HepG2 (cell line): ENCODE data around the gene JSRP1. TPM values are rescaled to one million over a fixed set of nuclear protein-coding genes. Genes with fewer than 3 reads are reported as not detected.

Experiments used
- ATAC-seq: fragments of 200-7000 bp; cut with Tn5 transposase; 3 replicates; pipeline ENCODE4 v1.9.1; 2020; ENCODE audit warnings: mild to moderate bottlenecking, moderate library complexity
- BruUV-seq: library from RNA; stranded (reverse); fragments of 400-500 nt; replicated peaks from 2 replicates; lab custom pipeline; 2021; lab: Mats Ljungman, UMichigan
- CTCF ChIA-PET: fragments of 300-600 bp; formaldehyde crosslinking; extraction: SDS; loops from one replicate; lab custom pipeline; 2021; ENCODE audit warnings: low total read pairs, inconsistent platforms, low intra/inter-chr PET ratio; lab: Yijun Ruan, JAX
- POLR2A ChIA-PET: fragments of 350-600 bp; sonication (Branson Sonifier 250); formaldehyde crosslinking; loops from one replicate; lab custom pipeline; 2020; ENCODE audit warnings: antibody characterized with exemption, inconsistent platforms; lab: Yijun Ruan, JAX
- DNase-seq: peaks from one replicate; pipeline ENCODE4 v3.0.0-alpha.2; 2015; ENCODE audit warnings: low spot score
- FAIRE-seq: peaks from 3 replicates; lab custom pipeline; 2011; peaks lifted over from hg19 to GRCh38; lab: Jason Lieb, UNC
- H2AFZ ChIP-seq: one replicate; pipeline ENCODE4 v1.6.1; 2011; ENCODE audit warnings: low read length, inconsistent platforms
- H3K27ac ChIP-seq: fragments of 300-600 bp; 3 replicates; pipeline ENCODE4 v1.8.0; 2011; ENCODE audit warnings: mixed run types, mild to moderate bottlenecking, mixed read lengths, low read length, inconsistent platforms; ENCODE audit not compliant: insufficient read depth; ENCODE audit errors: extremely low read length
- H3K27me3 ChIP-seq, 2 experiments: fragments of 200-600 bp in 1 of 2; 2 replicates in 1 of 2; 3 replicates in 1 of 2; pipeline versions ENCODE4 v1.6.0 to v1.8.0; 2011; ENCODE audit warnings: low read length in 2 of 2, mild to moderate bottlenecking in 2 of 2, moderate library complexity in 2 of 2, inconsistent platforms in 1 of 2; ENCODE audit not compliant: insufficient read depth in 2 of 2, control insufficient read depth in 1 of 2
- H3K36me3 ChIP-seq, 2 experiments: fragments of 200-600 bp in 1 of 2; replicated peaks in 1 of 2; 2 replicates in 1 of 2; 3 replicates in 1 of 2; pipeline versions ENCODE4 v1.5.1 to v1.8.0; 2011; ENCODE audit warnings: low read length in 2 of 2, inconsistent platforms in 1 of 2; ENCODE audit not compliant: insufficient read depth in 2 of 2, control insufficient read depth in 1 of 2
- H3K4me1 ChIP-seq: 2 replicates; pipeline ENCODE4 v1.5.1; 2012; ENCODE audit warnings: low read length, inconsistent platforms; ENCODE audit not compliant: insufficient read depth
- H3K4me2 ChIP-seq: 2 replicates; pipeline ENCODE4 v1.6.0; 2011; ENCODE audit warnings: low read depth, low read length, inconsistent platforms
- H3K4me3 ChIP-seq, 3 experiments: fragments of 200-600 bp in 1 of 3; sonication (generic), shearing (Covaris generic) in 1 of 3; replicated peaks in 1 of 3; 2 replicates each; pipeline ENCODE4 v1.5.1; 2011 to 2016; ENCODE audit warnings: low read length in 3 of 3, inconsistent platforms in 2 of 3, low read depth in 2 of 3, mild to moderate bottlenecking in 2 of 3, control low read depth in 1 of 3, mixed read lengths in 1 of 3; ENCODE audit not compliant: insufficient read depth in 1 of 3
- H3K79me2 ChIP-seq: one replicate; pipeline ENCODE4 v1.6.1; 2011; ENCODE audit warnings: low read length, inconsistent platforms; ENCODE audit not compliant: insufficient read depth
- H3K9ac ChIP-seq: 2 replicates; pipeline ENCODE4 v1.6.0; 2011; ENCODE audit warnings: mild to moderate bottlenecking, low read depth, low read length, inconsistent platforms; ENCODE audit not compliant: insufficient read depth
- H3K9me3 ChIP-seq: 2 replicates; pipeline ENCODE4 v1.5.1; 2012; ENCODE audit warnings: mild to moderate bottlenecking, low read length
- H4K20me1 ChIP-seq: 2 replicates; pipeline ENCODE4 v1.6.0; 2011; ENCODE audit warnings: inconsistent platforms, mild to moderate bottlenecking, low read length, moderate library complexity; ENCODE audit not compliant: insufficient read depth
- BORCS8-MEF2B ChIP-seq: sonication (generic); formaldehyde crosslinking; IDR thresholded peaks from 2 replicates; pipeline ENCODE4 v1.8.0; 2022; ENCODE audit warnings: mild to moderate bottlenecking, missing genetic modification reagents
- DNMT3B ChIP-seq: conservative IDR thresholded peaks from 2 replicates; pipeline ENCODE4 v1.6.1; 2016; ENCODE audit warnings: missing biosample characterization, control low read depth
- HDAC1 ChIP-seq: sonication (generic); formaldehyde crosslinking; IDR thresholded peaks from 2 replicates; pipeline ENCODE4 v1.5.1; 2020; ENCODE audit warnings: mild to moderate bottlenecking, missing genetic modification reagents
- KLF12 ChIP-seq: sonication (generic); formaldehyde crosslinking; IDR thresholded peaks from 2 replicates; pipeline ENCODE4 v1.4.0; 2020; ENCODE audit warnings: missing genetic modification reagents, borderline replicate concordance
- PITX1 ChIP-seq: sonication (generic); formaldehyde crosslinking; IDR thresholded peaks from 2 replicates; pipeline ENCODE4 v1.5.1; 2020; ENCODE audit warnings: mild to moderate bottlenecking, missing genetic modification reagents
- RNF2 ChIP-seq: fragments of 450-650 bp; conservative IDR thresholded peaks from 2 replicates; pipeline ENCODE4 v1.6.1; 2016; ENCODE audit warnings: low read depth
- XBP1 ChIP-seq: sonication (generic); formaldehyde crosslinking; IDR thresholded peaks from 2 replicates; pipeline ENCODE4 v1.5.0; 2020; ENCODE audit warnings: missing genetic modification reagents
- ZBTB20 ChIP-seq: sonication (generic); formaldehyde crosslinking; IDR thresholded peaks from 2 replicates; pipeline ENCODE4 v1.8.1; 2023; ENCODE audit warnings: missing genetic modification reagents, low read depth, mild to moderate bottlenecking, borderline replicate concordance
- ZFP90 ChIP-seq: sonication (generic); formaldehyde crosslinking; IDR thresholded peaks from 2 replicates; pipeline ENCODE4 v1.8.0; 2022; ENCODE audit warnings: missing genetic modification reagents, mild to moderate bottlenecking, inconsistent platforms, borderline replicate concordance
- ZNF629 ChIP-seq: sonication (generic); formaldehyde crosslinking; conservative IDR thresholded peaks from 2 replicates; pipeline ENCODE4 v1.5.0; 2020; ENCODE audit warnings: missing genetic modification reagents
- ZSCAN12 ChIP-seq: sonication (generic); formaldehyde crosslinking; IDR thresholded peaks from 2 replicates; pipeline ENCODE4 v1.9.0; 2021; ENCODE audit warnings: mild to moderate bottlenecking, missing genetic modification reagents
- WGBS: methylation state at CpG from one replicate; pipeline ENCODE4 v1.1.6; 2017; ENCODE audit warnings: low lambda C conversion rate; 5-methylcytosine and 5-hydroxymethylcytosine counted together
- in situ Hi-C: cut with HindIII; loops from 2 replicates; pipeline ENCODE4 v1.10.0; 2017; ENCODE audit warnings: low pct_unique_long_range_greater_than_20kb; ENCODE audit not compliant: extremely low pct_ligation_motif_present
- intact Hi-C: fragments of 100-400 bp; cut with micrococcal nuclease; formaldehyde crosslinking; loops from one replicate; pipeline ENCODE4 v1.10.0; 2022; ENCODE audit not compliant: unreplicated experiment
- polyA plus RNA-seq, 8 experiments: library from polyadenylated mRNA; depleted of rRNA in 3 of 8; stranded (reverse) in 7 of 8; unstranded in 1 of 8; fragments of >200 nt; fragmentation: Illumina TruSeq in 4 of 8; extraction: Trizol in 4 of 8; gene quantifications; 2 replicates each; pipeline versions ENCODE4 v1.2.1 to v1.2.3, GENCODE V29; 2011 to 2016; ENCODE audit warnings: low read depth in 4 of 8, missing spikeins in 1 of 8, mixed read lengths in 1 of 8; ENCODE audit not compliant: insufficient read depth in 1 of 8
- total RNA-seq, 5 experiments: library from RNA; depleted of rRNA; stranded (reverse); fragments of >200 nt; fragmentation: Illumina TruSeq; extraction: Trizol; gene quantifications; 2 replicates each; pipeline ENCODE4 v1.2.3, GENCODE V29; 2016; ENCODE audit warnings: low read depth in 1 of 5
- TF ChIP-seq, protein P1 (sequence below): sonication (generic); formaldehyde crosslinking; IDR thresholded peaks from 2 replicates; pipeline ENCODE4 v1.5.0; 2020; ENCODE audit warnings: mild to moderate bottlenecking, missing genetic modification reagents, borderline replicate concordance
- TF ChIP-seq, protein P2 (sequence below): sonication (generic); formaldehyde crosslinking; IDR thresholded peaks from 2 replicates; pipeline ENCODE4 v1.8.1; 2023; ENCODE audit warnings: mild to moderate bottlenecking, inconsistent platforms, moderate library complexity, missing genetic modification reagents, borderline replicate concordance
- TF ChIP-seq, protein P3 (sequence below): sonication (generic); formaldehyde crosslinking; conservative IDR thresholded peaks from 2 replicates; pipeline ENCODE4 v1.8.0; 2022; ENCODE audit warnings: missing genetic modification reagents
- TF ChIP-seq, protein P4 (sequence below): sonication (generic); formaldehyde crosslinking; IDR thresholded peaks from 2 replicates; pipeline ENCODE4; 2020; ENCODE audit warnings: missing genetic modification reagents, mild to moderate bottlenecking, borderline replicate concordance

JSRP1 gene
- total and polyA plus RNA-seq, 2 of the 13 experiments (the other 11 are each of a cell fraction or from before 2014, with no cell fraction given) = 0.16 to 0.38 TPM

DNA sequence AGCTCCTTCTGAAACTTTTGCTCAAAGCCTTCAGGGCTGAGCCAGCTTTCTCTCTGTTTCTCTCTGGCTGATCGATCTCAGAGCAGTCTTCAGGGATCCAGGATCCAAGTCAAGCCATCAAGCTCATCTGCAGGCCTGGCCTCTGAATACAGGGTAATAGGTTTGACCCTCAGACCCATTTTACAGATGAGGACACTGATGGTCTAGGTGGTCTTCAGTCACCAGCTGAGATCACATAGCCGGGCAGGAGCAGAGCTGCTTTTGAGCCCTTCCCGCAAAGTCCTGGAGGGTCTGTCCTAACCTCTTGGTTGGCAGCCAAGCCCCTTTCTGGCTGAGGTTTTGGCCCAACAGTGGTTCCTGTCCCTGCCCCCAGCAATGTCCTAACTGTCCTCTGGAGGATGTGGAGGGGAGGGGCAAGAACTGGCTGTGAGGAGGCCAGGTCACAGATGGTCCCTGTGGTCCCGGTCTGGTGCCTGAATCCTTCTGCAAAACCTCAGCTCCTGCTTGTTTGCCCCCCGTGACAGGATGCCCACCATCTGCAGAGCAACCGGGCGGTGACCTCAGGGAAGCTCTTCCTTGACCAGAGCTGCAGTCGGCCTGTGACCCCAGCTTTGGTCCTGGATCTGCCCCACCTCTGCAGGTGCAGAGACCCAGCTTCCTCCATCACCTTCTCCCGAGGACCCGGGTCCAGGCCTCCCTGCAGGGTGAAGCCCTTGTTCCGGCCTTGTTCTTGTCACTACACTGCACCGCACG is 31.5 kb upstream of the JSRP1 start:
- H3K9me3 ChIP-seq = no peaks in the 10 kb centered on the region
- FAIRE-seq (no peak), ATAC-seq (no peak), DNase-seq (no peak)
- H3K79me2 ChIP-seq = no peaks in the 10 kb centered on the region
- H3K27me3 ChIP-seq = peaks cover 24 to 75% of the 10 kb centered on the region in 2 experiments
- H3K9ac ChIP-seq = no peak overlapping the region
- peaks cover 46% of the 10 kb centered on the region for H3K4me1 ChIP-seq
- in situ Hi-C loops (no loop called here), intact Hi-C loops (no loop called here)
- no peak overlapping the region for H2AFZ ChIP-seq
- no peaks in the 10 kb centered on the region for H3K36me3 ChIP-seq
- WGBS = 37% methylated on average over 2 of the region's 13 CpGs
- no peaks in the 10 kb centered on the region; the same call in 1 of the 2 replicates for H4K20me1 ChIP-seq
- BruUV-seq = no TSS peak
- peak overlapping the region in 1 of 3 experiments; percentile 53; a peak in 1 of 6 replicates for H3K4me3 ChIP-seq
- CTCF ChIA-PET = no interaction called here
- peak overlapping the region; percentile 68 for H3K4me2 ChIP-seq
- POLR2A ChIA-PET = no interaction called here
- H3K27ac ChIP-seq = no peak overlapping the region
- TF ChIP-seq BORCS8-MEF2B (no peak), ZNF629 (peak; percentile 88), ZFP90 (0 out of 2 replicates have a peak, but pooled peaks have one; percentile 34), ZSCAN12 (no peak), DNMT3B (CRISPR knock-in tag) (no peak), RNF2 (no peak), HDAC1 (CRISPR knock-in tag) (0 out of 2 replicates have a peak, but pooled peaks have one; percentile 8), PITX1 (CRISPR knock-in tag) (no peak), ZBTB20 (CRISPR knock-in tag) (no peak), KLF12 (CRISPR knock-in tag) (0 out of 2 replicates have a peak, but pooled peaks have one; percentile 26), XBP1 (CRISPR knock-in tag) (no peak)
- TF ChIP-seq, protein P1, sequence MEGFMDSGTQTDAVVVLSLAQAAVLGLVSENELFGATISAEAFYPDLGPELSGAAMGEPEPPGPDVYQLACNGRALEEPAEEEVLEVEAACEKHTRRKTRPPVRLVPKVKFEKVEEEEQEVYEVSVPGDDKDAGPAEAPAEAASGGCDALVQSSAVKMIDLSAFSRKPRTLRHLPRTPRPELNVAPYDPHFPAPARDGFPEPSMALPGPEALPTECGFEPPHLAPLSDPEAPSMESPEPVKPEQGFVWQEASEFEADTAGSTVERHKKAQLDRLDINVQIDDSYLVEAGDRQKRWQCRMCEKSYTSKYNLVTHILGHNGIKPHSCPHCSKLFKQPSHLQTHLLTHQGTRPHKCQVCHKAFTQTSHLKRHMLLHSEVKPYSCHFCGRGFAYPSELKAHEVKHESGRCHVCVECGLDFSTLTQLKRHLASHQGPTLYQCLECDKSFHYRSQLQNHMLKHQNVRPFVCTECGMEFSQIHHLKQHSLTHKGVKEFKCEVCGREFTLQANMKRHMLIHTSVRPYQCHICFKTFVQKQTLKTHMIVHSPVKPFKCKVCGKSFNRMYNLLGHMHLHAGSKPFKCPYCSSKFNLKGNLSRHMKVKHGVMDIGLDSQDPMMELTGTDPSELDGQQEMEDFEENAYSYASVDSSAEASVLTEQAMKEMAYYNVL = peak; percentile 50; the same call in 1 of the 2 replicates
- TF ChIP-seq, protein P2, sequence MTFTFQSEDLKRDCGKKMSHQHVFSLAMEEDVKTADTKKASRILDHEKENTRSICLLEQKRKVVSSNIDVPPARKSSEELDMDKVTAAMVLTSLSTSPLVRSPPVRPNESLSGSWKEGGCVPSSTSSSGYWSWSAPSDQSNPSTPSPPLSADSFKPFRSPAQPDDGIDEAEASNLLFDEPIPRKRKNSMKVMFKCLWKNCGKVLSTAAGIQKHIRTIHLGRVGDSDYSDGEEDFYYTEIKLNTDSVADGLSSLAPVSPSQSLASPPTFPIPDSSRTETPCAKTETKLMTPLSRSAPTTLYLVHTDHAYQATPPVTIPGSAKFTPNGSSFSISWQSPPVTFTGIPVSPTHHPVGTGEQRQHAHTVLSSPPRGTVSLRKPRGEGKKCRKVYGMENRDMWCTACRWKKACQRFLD (CRISPR knock-in tag) = peak; percentile 68; the same call in 1 of the 2 replicates
- TF ChIP-seq, protein P3, sequence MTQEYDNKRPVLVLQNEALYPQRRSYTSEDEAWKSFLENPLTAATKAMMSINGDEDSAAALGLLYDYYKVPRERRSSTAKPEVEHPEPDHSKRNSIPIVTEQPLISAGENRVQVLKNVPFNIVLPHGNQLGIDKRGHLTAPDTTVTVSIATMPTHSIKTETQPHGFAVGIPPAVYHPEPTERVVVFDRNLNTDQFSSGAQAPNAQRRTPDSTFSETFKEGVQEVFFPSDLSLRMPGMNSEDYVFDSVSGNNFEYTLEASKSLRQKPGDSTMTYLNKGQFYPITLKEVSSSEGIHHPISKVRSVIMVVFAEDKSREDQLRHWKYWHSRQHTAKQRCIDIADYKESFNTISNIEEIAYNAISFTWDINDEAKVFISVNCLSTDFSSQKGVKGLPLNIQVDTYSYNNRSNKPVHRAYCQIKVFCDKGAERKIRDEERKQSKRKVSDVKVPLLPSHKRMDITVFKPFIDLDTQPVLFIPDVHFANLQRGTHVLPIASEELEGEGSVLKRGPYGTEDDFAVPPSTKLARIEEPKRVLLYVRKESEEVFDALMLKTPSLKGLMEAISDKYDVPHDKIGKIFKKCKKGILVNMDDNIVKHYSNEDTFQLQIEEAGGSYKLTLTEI (CRISPR knock-in tag) = no peak
- TF ChIP-seq, protein P4, sequence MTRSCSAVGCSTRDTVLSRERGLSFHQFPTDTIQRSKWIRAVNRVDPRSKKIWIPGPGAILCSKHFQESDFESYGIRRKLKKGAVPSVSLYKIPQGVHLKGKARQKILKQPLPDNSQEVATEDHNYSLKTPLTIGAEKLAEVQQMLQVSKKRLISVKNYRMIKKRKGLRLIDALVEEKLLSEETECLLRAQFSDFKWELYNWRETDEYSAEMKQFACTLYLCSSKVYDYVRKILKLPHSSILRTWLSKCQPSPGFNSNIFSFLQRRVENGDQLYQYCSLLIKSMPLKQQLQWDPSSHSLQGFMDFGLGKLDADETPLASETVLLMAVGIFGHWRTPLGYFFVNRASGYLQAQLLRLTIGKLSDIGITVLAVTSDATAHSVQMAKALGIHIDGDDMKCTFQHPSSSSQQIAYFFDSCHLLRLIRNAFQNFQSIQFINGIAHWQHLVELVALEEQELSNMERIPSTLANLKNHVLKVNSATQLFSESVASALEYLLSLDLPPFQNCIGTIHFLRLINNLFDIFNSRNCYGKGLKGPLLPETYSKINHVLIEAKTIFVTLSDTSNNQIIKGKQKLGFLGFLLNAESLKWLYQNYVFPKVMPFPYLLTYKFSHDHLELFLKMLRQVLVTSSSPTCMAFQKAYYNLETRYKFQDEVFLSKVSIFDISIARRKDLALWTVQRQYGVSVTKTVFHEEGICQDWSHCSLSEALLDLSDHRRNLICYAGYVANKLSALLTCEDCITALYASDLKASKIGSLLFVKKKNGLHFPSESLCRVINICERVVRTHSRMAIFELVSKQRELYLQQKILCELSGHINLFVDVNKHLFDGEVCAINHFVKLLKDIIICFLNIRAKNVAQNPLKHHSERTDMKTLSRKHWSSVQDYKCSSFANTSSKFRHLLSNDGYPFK = no peak; the same call in none of the 2 replicates
